Uterus (tissue), 2 donors: ENCODE measurements around the gene ABCB7.

ENCODE experiments used
- POLR2A ChIP-seq, 2 donors: fragments of 450-650 bp; IDR thresholded peaks; one replicate each; pipeline ENCODE4 v1.6.1; 2016; ENCODE audit warnings: antibody characterized with exemption in 2 of 2, mild to moderate bottlenecking in 1 of 2, moderate library complexity in 1 of 2
- TF ChIP-seq, protein P1 (sequence below), 4 experiments: fragments of 200-600 bp in 2 of 4; fragments of 450-650 bp in 2 of 4; sonication (generic) in 2 of 4; IDR thresholded peaks; one replicate each; pipeline ENCODE4 v1.5.1; 2016 to 2019; ENCODE audit warnings: antibody characterized with exemption in 4 of 4, mild to moderate bottlenecking in 2 of 4, moderate library complexity in 1 of 4

GRCh38 chrX:75051047-75051446 lies 105.0 kb downstream of the ABCB7 start:
- TF ChIP-seq, protein P1, sequence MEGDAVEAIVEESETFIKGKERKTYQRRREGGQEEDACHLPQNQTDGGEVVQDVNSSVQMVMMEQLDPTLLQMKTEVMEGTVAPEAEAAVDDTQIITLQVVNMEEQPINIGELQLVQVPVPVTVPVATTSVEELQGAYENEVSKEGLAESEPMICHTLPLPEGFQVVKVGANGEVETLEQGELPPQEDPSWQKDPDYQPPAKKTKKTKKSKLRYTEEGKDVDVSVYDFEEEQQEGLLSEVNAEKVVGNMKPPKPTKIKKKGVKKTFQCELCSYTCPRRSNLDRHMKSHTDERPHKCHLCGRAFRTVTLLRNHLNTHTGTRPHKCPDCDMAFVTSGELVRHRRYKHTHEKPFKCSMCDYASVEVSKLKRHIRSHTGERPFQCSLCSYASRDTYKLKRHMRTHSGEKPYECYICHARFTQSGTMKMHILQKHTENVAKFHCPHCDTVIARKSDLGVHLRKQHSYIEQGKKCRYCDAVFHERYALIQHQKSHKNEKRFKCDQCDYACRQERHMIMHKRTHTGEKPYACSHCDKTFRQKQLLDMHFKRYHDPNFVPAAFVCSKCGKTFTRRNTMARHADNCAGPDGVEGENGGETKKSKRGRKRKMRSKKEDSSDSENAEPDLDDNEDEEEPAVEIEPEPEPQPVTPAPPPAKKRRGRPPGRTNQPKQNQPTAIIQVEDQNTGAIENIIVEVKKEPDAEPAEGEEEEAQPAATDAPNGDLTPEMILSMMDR (IDR thresholded peaks at IDR 0.05) = no peak
- TF ChIP-seq POLR2A (IDR thresholded peaks at IDR 0.05) = no peak
